Kidney epithelial cell (primary cell): ENCODE data around the gene IRF7. TPM values are rescaled to one million over a fixed set of nuclear protein-coding genes. Genes with fewer than 3 reads are reported as not detected.

ENCODE experiments used
- DNase-seq: peaks from one replicate; pipeline ENCODE4 v3.0.0-alpha.2; 2010; ENCODE audit warnings: low read depth
- H3K27me3 ChIP-seq: 2 replicates; pipeline ENCODE4 v1.6.0; 2011; ENCODE audit warnings: low read length; ENCODE audit not compliant: control insufficient read depth, insufficient read depth
- H3K36me3 ChIP-seq: 2 replicates; pipeline ENCODE4 v1.5.1; 2011; ENCODE audit warnings: low read length; ENCODE audit not compliant: control insufficient read depth, insufficient read depth
- H3K4me3 ChIP-seq: 2 replicates; pipeline ENCODE4 v1.5.1; 2011; ENCODE audit warnings: low read depth, mild to moderate bottlenecking, control low read depth, low read length
- CTCF ChIP-seq: IDR thresholded peaks from 2 replicates; pipeline ENCODE4 v1.5.1; 2011; ENCODE audit warnings: mild to moderate bottlenecking, moderate library complexity, low read length, control low read depth, inconsistent platforms; ENCODE audit not compliant: insufficient read depth, poor library complexity, severe bottlenecking
- total RNA-seq: library from RNA; depleted of rRNA; stranded (reverse); fragments of >200 nt; gene quantifications from 2 replicates; pipeline ENCODE4 v1.2.3, GENCODE V29; 2015

Gene IRF7
- total RNA-seq, 1 donor from 2014 or later = 60.2 TPM

GRCh38 chr11:568306-569157, 47.2 kb downstream of the IRF7 start:
- H3K27me3 ChIP-seq = no peaks in the 10 kb centered on the region
- DNase-seq = peak; percentile 70
- TF ChIP-seq CTCF = no peak
- peaks cover 2% of the 10 kb centered on the region for H3K36me3 ChIP-seq
- peak overlapping the region; percentile 74 for H3K4me3 ChIP-seq

DNA sequence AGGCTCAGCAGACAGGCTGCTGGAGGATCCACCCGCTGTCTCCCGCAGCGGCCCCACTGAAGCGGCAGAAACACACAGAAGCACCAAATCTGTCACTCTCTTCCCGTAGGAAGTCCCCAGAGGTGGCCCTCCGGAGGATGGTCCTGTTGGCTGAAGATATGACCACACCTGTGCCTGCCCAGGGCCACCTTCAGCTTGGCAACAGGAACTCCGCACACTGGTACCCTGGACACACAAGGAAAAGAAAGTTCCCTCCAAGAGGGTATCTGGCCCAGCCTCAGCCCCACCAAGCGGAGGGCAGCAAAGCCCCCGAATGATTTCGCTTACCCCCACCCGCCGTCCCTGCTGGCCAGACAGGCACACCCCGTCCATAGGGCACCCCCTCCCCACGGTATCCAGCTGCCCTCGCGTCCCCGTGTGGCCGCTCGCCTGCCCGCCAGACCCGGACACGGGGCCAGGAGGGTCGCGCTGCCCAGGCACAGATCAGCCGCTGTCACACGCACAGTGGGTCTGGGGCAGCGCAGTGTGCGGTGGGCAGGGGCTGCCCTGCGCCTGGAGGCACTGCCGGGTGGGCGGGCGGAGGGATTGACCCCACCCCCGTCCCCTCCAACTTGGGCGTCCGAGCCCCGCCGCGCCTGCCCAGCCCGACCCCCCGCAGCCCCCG, 48.0 kb downstream of the IRF7 start:
- no peak for DNase-seq
- Histone ChIP-seq H3K27me3 (no peaks in the 10 kb centered on the region), H3K36me3 (peaks cover 2% of the 10 kb centered on the region), H3K4me3 (peak overlapping the region; percentile 74)
- TF ChIP-seq CTCF = no peak

DNA sequence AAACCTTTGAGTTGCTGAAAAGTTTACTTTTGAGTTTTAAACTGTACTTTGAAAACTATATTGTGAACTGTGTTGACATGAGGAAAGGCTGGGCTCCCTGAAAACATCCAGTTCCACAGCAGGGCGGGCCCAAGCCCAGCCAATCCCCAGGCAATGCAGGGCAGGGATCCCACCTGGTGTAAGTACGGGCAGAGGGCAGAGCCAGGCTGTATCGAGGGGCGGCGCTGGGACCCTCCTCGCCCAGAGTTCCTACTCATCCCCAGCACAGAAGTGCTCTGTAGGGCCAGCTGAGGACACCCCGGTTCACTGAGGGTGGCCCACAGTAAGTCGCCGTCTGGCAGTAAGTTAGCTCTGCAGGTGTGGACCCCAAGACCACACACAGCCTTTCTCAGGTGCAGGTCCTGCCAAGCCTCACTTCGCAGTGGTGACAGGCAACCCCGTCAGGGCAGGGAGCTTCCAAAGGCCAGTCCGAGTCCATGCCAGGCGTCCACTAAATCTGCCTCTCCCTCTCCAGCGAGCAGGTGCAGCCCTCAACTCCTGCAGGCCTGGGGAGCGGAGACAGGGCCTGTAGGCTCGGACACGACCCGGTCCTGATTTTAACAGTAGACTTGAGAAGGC, 48.6 kb downstream of the IRF7 start:
- peak overlapping the region; percentile 74 for H3K4me3 ChIP-seq
- TF ChIP-seq CTCF = no peak

GRCh38 chr11:565921-566509, 49.7 kb downstream of the IRF7 start:
- Histone ChIP-seq H3K27me3 (no peaks in the 10 kb centered on the region), H3K4me3 (no peak overlapping the region), H3K36me3 (peaks cover 2% of the 10 kb centered on the region)
- DNase-seq = no peak
- TF ChIP-seq CTCF = no peak

More for the DNA sequence above, 48.6 kb downstream of the IRF7 start:
- Histone ChIP-seq H3K36me3 (peaks cover 2% of the 10 kb centered on the region), H3K27me3 (no peaks in the 10 kb centered on the region)
- DNase-seq = no peak

DNA sequence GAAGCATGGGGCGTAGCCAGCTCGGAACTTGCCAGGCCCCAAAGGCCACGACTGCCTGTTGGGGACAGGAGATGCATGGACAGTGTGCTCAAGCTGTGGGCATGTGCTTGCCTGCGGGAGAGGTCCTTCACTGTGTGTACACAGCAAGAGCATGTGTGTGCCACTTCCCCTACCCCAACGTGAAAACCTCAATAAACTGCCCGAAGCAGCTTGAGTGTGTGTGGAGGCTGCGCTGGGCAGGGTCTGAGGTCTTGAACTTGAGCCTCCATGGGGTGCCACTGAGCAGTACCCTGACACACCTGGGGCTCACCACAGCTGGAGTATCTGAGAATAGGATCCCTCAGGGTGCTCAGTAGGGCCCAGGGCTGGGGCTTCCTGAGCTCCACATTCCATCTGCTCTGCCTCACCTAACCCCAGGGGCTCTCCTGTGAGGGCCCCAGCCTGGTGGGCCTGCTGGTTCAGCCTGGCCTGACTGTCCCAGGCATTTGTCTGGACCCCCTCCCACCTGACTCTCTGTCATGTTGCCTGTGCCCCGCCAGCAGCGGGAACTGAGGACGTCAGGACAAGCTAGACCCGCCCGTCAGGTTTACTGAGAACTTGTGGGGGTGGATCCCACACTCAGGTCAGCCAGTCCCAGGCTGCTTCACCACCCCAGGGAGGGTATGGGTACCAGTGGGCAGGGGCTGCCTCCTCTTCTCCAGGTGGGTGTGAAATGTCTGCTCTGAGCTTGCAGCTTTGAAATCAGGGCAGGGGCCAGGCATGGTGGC, 51.8 kb downstream of the IRF7 start:
- DNase-seq = no peak
- Histone ChIP-seq H3K36me3 (peaks cover 2% of the 10 kb centered on the region), H3K27me3 (no peaks in the 10 kb centered on the region), H3K4me3 (no peak overlapping the region)
- no peak for TF ChIP-seq CTCF
